ENCODE measurements around the gene ESM1.

The ESM1 gene

DNA sequence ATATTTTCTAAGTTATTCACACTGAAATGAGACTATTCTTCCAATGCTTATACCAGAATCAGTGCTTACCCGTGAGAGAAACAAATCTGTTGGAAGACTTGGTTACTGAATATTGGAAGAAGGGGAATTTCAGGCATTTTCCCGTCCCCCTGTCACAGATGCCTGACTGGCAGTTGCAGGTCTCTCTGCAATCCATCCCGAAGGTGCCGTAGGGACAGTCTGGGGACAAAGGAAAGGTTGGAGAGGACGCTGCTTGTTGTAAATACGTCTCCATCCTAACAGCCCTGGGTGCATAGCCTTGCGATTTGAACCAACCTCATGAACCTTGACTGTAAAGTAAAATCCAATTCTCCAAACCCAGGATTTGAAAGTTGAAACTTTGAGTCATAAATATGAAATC, 3.5 kb downstream of the ESM1 start:
- no peak for DNase-seq

DNA sequence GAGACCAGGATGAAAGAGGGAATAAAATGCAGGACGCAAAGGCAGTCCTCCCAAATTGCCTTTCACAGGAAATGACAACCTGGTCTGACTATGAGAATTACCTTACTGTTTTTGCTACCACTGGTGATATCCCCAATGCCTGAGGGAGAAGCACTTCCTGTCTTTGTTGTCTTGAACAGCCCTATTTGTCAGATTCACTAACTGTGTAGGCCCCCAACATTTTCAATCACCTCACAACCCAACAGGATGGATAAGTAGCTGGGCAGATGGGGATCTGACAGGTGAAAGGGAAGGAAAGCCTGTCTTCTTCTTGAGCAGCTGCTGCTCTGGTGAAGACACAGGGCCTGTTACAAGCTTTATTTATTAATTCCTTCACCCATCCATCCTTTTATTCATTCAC, 9.7 kb downstream of the ESM1 start:
- no peak for DNase-seq

DNA sequence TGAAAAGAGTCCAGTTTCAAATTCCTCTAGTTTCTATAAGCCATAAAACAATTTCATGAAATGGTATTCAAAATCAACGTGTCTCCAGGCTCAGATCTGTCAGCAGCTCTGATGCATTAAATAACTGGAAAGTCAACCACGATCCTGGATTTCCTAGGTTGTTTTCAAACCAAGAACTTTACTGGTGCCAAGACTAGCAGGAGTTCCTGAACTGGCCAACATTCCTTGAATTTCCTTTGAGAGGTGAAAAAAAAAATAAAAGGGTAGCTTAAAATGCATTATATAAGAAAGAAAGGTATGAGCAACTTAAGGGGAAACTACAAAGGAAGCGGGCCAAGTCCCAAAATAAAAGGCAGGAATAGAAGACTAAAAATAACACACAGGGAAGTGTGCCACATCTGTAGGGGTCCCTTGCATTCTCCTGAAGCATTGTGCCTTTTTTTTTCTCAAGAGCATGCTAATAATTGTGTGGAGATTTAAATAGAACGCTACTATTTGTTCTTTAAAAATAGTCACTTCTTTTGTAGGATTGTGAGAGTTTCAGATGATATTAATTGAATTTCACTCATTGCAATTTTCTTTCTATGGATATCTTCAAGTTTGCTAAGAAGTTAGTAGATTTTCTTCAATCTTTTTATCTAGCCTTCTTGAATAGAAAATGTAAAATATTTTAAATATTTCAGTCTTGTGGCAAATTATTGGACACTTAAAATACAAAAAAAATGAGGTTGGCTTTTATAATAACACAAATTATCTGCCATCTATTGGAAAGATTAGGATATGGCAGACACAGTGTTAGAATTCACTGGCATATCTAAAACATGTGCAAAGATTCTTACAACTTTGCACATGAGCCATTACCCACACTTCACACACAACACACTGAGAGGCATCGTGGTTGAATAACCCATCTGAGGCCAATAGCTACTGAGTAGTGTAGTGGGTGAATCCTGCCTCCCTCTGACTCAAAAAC, 15.3 kb downstream of the ESM1 start:
- DNase-seq: no peak

DNA sequence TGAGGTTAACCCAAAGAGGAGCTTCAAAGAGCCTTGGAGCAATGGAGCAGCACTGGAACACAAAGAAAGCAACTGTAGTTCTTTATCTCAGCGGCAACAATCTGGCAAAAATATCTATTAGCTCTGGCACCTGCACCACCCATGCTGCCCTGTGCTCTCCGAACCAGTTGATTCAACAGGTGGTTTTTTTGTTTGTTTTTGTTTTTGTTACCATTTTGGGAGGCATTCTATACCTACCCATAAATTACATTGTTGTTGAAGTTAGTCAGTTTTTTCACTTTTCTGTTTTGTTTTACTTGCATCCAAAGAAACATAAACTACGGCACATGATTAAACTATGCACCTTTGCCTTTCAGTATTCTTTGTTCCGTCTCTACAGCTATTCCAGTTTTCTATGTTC, 16.2 kb downstream of the ESM1 start:
- no peak for DNase-seq

DNA sequence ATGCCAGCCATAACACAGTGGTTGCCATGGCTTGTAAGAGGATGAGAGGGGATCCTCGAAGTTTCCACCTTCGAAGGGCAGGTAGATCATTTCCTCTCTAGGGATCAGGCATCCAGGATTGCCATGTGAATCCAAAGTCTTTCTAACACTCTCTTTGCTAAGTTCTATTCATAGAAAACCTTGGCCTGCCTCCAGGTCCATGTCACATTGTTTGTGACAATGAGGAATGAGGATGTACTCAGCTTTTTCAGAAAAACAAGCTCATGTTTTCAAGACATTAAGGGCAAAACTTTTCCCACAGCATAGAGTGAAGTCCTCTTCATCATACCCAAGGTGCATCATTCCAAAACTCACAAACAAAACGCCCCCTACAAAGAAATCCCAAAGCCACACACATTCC, 19.6 kb downstream of the ESM1 start:
- no peak for DNase-seq

DNA sequence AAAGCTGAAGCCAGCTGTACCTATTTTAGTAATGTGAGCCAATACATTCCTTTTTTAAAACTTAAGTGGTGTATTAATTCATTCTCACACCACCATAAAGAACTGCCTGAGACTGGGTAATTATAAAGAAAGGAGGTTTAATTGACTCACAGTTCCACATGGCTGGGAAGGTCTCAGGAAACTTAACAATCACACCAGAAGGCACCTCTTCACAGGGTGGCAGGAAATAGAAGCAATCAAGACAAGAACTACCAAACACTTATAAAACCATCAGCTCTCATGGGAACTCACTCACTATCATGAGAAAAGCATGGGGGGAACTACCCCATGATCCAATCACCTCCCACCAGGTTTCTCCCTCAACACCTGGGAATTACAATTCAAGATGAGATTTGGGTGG, 21.0 kb downstream of the ESM1 start:
- DNase-seq: no peak

DNA sequence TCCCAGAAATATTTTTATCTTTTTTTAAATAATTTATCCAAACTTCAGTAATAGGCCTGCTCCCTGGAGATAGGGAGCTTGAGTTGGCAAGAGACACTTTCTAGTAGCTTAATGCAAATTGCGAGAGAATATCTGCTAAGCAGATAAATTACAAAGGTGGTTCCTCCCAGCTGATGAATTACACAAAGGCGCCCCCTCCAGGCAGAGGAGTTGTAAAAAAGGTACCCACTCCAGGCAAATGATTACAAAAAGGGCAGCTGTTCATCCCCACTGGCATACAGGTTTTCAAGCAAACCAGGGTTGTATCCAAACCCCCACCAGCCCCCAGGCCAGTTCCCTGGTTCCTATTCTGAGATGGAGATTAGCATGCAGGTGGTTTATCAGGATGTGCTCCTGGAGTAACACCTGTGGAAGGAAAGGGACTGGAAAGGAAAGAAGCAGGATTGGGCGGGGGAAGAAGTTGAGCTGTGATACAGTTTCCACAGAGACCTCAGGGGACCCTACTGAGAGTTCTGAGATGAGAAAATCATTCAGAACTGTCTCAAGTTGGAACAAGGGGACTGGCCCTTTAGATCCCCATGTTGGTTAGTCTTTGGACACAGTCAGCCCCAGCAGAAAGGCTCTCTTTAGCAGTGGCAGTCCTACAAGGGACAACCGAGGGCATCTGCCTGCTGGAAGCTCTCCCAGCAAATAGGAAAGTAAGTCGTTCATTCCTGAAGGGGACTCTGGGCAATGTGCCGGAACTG, 25.5 kb downstream of the ESM1 start:
- DNase-seq: peak; percentile 10

DNA sequence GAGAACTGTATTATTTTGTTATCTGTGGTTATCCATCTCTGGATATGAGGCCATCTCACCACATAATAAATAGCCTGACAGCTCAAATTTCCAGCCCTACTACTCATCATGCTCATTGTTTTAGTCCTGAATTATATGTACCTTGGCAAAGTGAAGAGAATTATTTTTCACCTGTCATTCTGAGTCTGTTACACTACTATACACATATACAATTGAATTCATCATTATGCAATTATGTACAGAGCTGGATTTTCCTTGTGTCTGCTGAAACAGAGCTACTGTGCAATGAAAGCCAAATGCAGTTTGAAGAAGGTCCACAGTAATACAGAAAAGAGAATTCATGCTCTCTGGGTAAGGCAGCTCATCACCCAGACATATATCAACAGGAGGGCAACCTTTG, 28.5 kb downstream of the ESM1 start:
- no peak for DNase-seq

DNA sequence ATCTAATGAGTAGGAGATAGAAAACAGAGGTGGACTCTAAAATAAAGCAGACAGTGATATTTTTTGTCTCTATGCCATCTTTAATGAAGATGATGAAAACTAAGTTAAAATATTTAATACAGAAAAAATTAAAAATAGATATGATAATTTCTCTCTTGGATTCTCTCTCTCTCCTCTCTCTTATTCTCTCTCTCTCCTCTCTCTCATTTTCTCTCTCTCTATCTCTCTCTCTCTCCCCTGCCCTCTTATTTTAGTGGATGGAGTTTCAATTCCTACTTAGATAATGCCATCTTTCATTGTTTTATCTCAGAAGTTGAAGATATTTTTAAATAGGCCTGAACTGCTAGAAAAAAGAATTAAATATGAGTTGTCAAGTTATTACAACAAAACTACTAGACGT, 38.2 kb downstream of the ESM1 start:
- DNase-seq: no peak

DNA sequence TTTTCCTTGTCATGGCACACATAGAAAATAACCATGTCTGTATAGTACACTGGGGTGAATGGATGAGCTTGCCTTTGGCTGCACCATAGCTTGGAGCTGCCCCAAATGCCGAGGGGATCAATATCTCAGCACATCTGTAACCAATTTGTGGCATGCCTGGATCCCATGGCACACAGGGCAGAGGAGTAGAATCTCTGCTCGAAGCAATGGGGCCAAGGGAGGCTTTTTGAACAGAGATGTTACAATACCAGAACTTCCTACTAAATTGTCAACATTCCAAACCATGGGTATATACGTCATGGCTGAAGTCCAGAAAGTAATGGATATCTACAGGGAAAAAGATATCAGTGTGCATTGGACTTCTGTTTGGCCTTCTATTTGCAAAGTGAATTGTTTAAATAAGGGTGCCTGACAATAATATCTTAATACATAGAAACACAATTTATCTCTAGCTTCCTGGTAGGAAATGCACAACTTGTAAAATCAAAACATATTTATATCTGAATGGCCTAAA, 39.0 kb downstream of the ESM1 start:
- DNase-seq: no peak

DNA sequence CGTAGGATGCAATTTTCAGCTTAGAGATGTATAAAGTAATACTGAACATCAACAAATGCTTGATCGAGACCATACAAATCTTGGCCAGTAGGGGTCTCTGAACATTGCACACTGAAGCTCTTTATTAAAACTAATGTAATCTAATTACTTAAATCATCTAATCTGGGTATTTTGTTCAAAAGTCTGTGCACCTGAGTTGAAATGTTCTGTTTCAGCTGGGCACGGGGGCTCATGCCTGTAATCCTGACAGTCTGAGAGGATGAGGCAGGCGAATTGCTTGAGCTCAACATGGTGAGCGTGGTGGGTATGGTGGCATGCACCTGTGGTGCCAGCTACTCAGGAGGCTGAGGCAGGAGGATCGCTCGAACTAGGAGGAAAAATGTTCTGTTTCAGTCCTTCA, 41.0 kb downstream of the ESM1 start:
- DNase-seq: peak; percentile 17

DNA sequence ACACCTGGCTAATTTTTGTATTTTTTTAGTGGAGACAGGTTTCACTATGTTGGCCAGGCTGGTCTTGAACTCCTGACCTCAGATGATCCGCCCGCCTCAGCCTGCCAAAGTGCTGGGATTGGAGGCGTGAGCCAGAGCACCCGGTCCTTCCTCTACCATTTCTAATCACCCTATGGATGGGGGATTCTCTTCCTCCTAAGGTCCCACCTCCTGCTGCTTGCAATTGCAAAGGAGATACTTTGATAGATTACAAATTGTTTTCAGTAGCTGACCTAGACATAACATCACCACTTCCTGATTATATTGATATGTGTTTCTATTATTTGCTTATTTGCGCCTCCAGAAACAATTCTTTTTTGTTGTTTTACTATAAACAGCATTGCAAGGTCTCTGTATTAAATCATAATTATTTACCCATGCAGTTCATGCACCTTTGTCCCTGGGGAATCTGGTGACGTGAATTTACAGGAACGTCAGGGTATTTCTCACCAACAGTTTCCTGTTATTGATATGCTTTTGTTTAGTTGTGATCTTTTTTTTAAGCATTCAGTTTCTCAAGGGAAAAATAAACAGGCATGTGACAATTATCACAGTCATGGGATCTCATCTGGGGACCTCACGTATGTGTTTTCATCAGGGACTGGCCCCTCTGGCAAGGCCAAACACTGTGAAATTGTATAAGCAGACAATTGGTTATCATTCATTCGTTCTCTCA, 43.2 kb downstream of the ESM1 start:
- DNase-seq: no peak

DNA sequence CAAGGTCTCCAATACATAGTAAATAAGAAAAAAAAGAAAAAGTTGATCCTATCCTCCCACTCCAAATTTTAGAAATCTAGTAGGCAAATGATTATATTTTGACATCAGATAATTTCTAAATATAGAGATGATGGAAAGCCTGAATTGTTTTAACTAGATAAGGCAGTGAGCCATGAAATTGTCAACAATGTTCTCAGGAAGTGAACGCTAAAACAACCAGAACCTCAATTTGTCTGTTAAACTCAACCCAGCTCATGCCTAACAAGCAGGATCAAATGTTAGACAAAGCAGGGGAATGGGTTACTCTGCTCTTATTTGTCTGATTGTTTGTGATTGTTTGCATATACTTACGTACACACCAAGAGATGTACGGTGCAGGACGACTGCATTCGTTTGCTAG, 49.2 kb downstream of the ESM1 start:
- no peak for DNase-seq

DNA sequence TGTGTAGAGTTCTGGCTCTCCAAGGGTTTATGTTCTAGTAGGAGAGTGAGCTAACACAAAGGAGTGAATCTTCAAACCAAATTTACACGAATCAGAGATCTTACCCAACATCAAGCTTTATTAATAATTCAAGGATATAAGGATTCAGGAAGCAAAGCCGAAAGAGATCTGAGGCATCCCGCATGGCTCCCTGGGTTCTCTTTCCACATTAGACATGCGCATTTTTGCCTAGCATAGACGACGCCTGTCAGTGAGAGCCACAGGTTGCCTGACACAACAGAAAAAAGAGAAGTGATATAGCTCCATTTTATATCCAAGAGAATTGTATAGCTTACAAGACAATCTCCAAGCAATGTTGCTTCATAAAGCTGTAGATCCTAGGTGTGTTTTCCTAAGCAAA, 52.6 kb downstream of the ESM1 start:
- DNase-seq: no peak

DNA sequence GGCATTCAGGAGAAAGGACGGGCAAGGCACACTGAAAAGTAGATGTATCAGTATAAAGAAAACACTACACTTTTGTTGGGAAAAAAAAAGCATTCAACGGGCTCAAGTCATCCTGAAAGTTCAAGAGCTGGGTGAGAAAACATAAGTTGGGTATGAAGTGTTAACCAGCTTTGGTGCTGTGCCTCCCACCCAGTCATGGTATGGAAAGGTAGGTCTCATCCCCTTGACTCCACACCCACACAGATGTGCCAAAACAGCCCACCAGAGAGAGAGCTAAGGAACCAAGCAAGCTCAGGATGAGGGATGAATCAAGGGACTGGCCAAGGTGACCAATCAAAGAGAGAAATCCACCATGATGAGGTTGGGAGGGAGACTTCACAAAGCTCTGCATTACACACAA, 54.7 kb downstream of the ESM1 start:
- no peak for DNase-seq

All from MV-4-11 (cell line).